HCT116 (cell line): ENCODE results near the gene PPFIA2. TPM values are rescaled to one million over a fixed set of nuclear protein-coding genes. Genes with fewer than 3 reads are reported as not detected.

Experiments used
- ATAC-seq: fragments of 200-7000 bp; cut with Tn5 transposase; 2 replicates; pipeline ENCODE4 v1.9.1; 2020; ENCODE audit warnings: mild to moderate bottlenecking, moderate library complexity
- BruUV-seq: library from RNA; stranded (reverse); fragments of 400-500 nt; replicated peaks from 2 replicates; lab custom pipeline; 2021; lab: Mats Ljungman, UMichigan
- CTCF ChIA-PET: fragments of 300-600 bp; sonication (Branson Sonifier 250); formaldehyde crosslinking; loops from one replicate; lab custom pipeline; 2021; ENCODE audit warnings: antibody characterized with exemption; lab: Charles Lee
- POLR2A ChIA-PET: fragments of 300-600, 350-600 bp; sonication (Branson Sonifier 250); formaldehyde crosslinking; loops from one replicate; lab custom pipeline; 2021; ENCODE audit warnings: antibody characterized with exemption; lab: Charles Lee
- RAD21 ChIA-PET, 2 experiments: fragments of 300-600 bp; sonication (Branson Sonifier 250); formaldehyde crosslinking; loops; one replicate each; lab custom pipeline; 2023; ENCODE audit warnings: low total read pairs in 2 of 2; ENCODE audit not compliant: uncharacterized antibody in 2 of 2, unreplicated experiment in 2 of 2, low non-redundant PET in 1 of 2; lab: Charles Lee
- DNase-seq: peaks from one replicate; pipeline ENCODE4 v3.0.0-alpha.2; 2010; ENCODE audit warnings: low read depth, low spot score
- H2AFZ ChIP-seq: fragments of 200-600 bp; shearing (Covaris generic), sonication (generic); 2 replicates; pipeline ENCODE4 v1.6.1; 2017; ENCODE audit warnings: low read depth, mixed run types, mixed read lengths, antibody characterized with exemption, low read length; ENCODE audit not compliant: poor library complexity, severe bottlenecking
- H3K27ac ChIP-seq: 2 replicates; pipeline ENCODE4 v1.5.1; 2012; ENCODE audit warnings: low read depth, low read length
- H3K27me3 ChIP-seq: fragments of 200-600 bp; sonication (generic); 2 replicates; pipeline ENCODE4 v1.6.1; 2016; ENCODE audit warnings: mixed run types, low read length, mixed read lengths; ENCODE audit not compliant: insufficient read depth
- H3K36me3 ChIP-seq, 2 experiments: fragments of 200-500 bp in 1 of 2; fragments of 200-600 bp in 1 of 2; sonication (Bioruptor generic) in 1 of 2; sonication (generic) in 1 of 2; 2 replicates each; pipeline versions ENCODE4 v1.5.1 to v1.6.1; 2014 to 2016; ENCODE audit warnings: low read length in 2 of 2, inconsistent platforms in 1 of 2, mixed read lengths in 1 of 2, mixed run types in 1 of 2; ENCODE audit not compliant: insufficient read depth in 2 of 2, control insufficient read depth in 1 of 2
- H3K4me1 ChIP-seq, 2 experiments: fragments of 200-600 bp in 1 of 2; sonication (generic) in 1 of 2; 2 replicates each; pipeline versions ENCODE4 v1.5.1 to v1.6.1; 2012 to 2017; ENCODE audit warnings: low read length in 2 of 2, inconsistent platforms in 1 of 2, mild to moderate bottlenecking in 1 of 2, mixed read lengths in 1 of 2, mixed run types in 1 of 2, moderate library complexity in 1 of 2; ENCODE audit not compliant: insufficient read depth in 2 of 2, control insufficient read depth in 1 of 2
- H3K4me2 ChIP-seq: fragments of 200-600 bp; sonication (generic); 2 replicates; pipeline ENCODE4 v1.6.1; 2017; ENCODE audit warnings: mixed run types, low read length, mixed read lengths
- H3K4me3 ChIP-seq, 2 experiments: fragments of 200-600 bp in 1 of 2; sonication (generic) in 1 of 2; replicated peaks in 1 of 2; 2 replicates each; pipeline ENCODE4 v1.5.1; 2011 to 2016; ENCODE audit warnings: low read length in 2 of 2, control low read depth in 1 of 2, low read depth in 1 of 2, mild to moderate bottlenecking in 1 of 2, mixed read lengths in 1 of 2, mixed run types in 1 of 2
- H3K79me2 ChIP-seq: fragments of 200-600 bp; sonication (generic); 2 replicates; pipeline ENCODE4 v1.6.1; 2017; ENCODE audit warnings: mild to moderate bottlenecking, mixed run types, low read length, moderate library complexity, mixed read lengths; ENCODE audit not compliant: insufficient read depth
- H3K9ac ChIP-seq: fragments of 200-600 bp; sonication (generic); 2 replicates; pipeline ENCODE4 v1.6.1; 2016; ENCODE audit warnings: low read length, mixed read lengths
- H3K9me2 ChIP-seq: fragments of 200-600 bp; sonication (generic), shearing (Covaris generic); 2 replicates; pipeline ENCODE4 v1.6.1; 2017; ENCODE audit warnings: mixed run types, mild to moderate bottlenecking, moderate library complexity; ENCODE audit not compliant: insufficient read depth
- H3K9me3 ChIP-seq, 2 experiments: fragments of 200-500 bp in 1 of 2; fragments of 200-600 bp in 1 of 2; sonication (Bioruptor generic) in 1 of 2; sonication (generic) in 1 of 2; 2 replicates each; pipeline ENCODE4 v1.6.1; 2014 to 2017; ENCODE audit warnings: low read length in 2 of 2, mixed read lengths in 2 of 2, inconsistent platforms in 1 of 2, low read depth in 1 of 2, mild to moderate bottlenecking in 1 of 2, mixed run types in 1 of 2, moderate library complexity in 1 of 2; ENCODE audit not compliant: control insufficient read depth in 1 of 2, insufficient read depth in 1 of 2
- H4K20me1 ChIP-seq: fragments of 200-600 bp; sonication (generic), shearing (Covaris generic); 2 replicates; pipeline ENCODE4 v1.6.1; 2017; ENCODE audit warnings: mixed run types, mild to moderate bottlenecking, moderate library complexity; ENCODE audit not compliant: insufficient read depth
- ATF3 ChIP-seq: IDR thresholded peaks from 2 replicates; pipeline ENCODE4 v1.6.1; 2012
- CTCF ChIP-seq, 3 experiments: fragments of 200-600 bp in 1 of 3; sonication (generic) in 1 of 3; IDR thresholded peaks in 2 of 3; conservative IDR thresholded peaks in 1 of 3; 2 replicates each; pipeline ENCODE4 v1.5.1; 2012 to 2017; ENCODE audit warnings: low read depth in 2 of 3, low read length in 2 of 3, antibody characterized with exemption in 1 of 3, borderline replicate concordance in 1 of 3, control low read depth in 1 of 3, mild to moderate bottlenecking in 1 of 3, mixed read lengths in 1 of 3, mixed run types in 1 of 3, moderate library complexity in 1 of 3; ENCODE audit not compliant: insufficient read depth in 1 of 3
- EZH2phosphoT487 ChIP-seq: fragments of 200-600 bp; IDR thresholded peaks from 2 replicates; pipeline ENCODE4 v1.6.1; 2018; ENCODE audit warnings: antibody characterized with exemption, borderline replicate concordance
- FOSL1 ChIP-seq: IDR thresholded peaks from 2 replicates; pipeline ENCODE4 v1.6.1; 2012; ENCODE audit warnings: low read depth
- RAD21 ChIP-seq: IDR thresholded peaks from 2 replicates; pipeline ENCODE4 v1.6.1; 2012; ENCODE audit warnings: low read depth, mild to moderate bottlenecking
- SIN3A ChIP-seq: IDR thresholded peaks from 2 replicates; pipeline ENCODE4 v1.6.1; 2012; ENCODE audit warnings: low read depth
- ZNF274 ChIP-seq: fragments of 200-500 bp; sonication (Bioruptor generic); IDR thresholded peaks from 2 replicates; pipeline ENCODE4 v1.6.1; 2014; ENCODE audit warnings: mild to moderate bottlenecking, low read depth, low read length, inconsistent platforms
- intact Hi-C: fragments of 100-400 bp; cut with micrococcal nuclease; formaldehyde crosslinking; loops from 2 replicates; pipeline ENCODE4 v1.10.0; 2022
- total RNA-seq: library from RNA; stranded (reverse); gene quantifications from one replicate; pipeline ENCODE4 v1.2.1, GENCODE V29; 2021; ENCODE audit not compliant: unreplicated experiment

PPFIA2 gene
- total RNA-seq, 1 experiment from 2014 or later: not detected

GRCh38 chr12:81330480-81330879 is 428.7 kb downstream of the PPFIA2 start:
- no TSS peak for BruUV-seq
- ChIA-PET CTCF (no interaction called here), RAD21 (no interaction called here), POLR2A (no interaction called here)
- no peak for ATAC-seq
- no peaks in the 10 kb centered on the region for H3K9me3 ChIP-seq
- H3K9me2 ChIP-seq: no peaks in the 10 kb centered on the region
- no peaks in the 10 kb centered on the region for H3K79me2 ChIP-seq
- H3K9ac ChIP-seq: no peak overlapping the region
- intact Hi-C loops: loop anchor here (2.0 kb wide), 1 partner anchor 296 kb away; no protein-coding TSS in a partner anchor
- H4K20me1 ChIP-seq: no peaks in the 10 kb centered on the region
- H3K36me3 ChIP-seq: no peaks in the 10 kb centered on the region
- no peak overlapping the region for H3K4me2 ChIP-seq
- no peak for TF ChIP-seq ATF3
- peak; percentile 13 to 35 (median 21); a peak in 2 of 6 replicates for TF ChIP-seq CTCF (IDR thresholded peaks at IDR 0.05 in 2 of 3, conservative IDR thresholded peaks at IDR 0.05 in 1 of 3; ENCODE audit: borderline replicate concordance in 1 of 3, insufficient read depth in 1 of 3, low read depth in 2 of 3, low read length in 2 of 3)
- no peak for TF ChIP-seq SIN3A
- H3K27ac ChIP-seq: no peak overlapping the region
- H2AFZ ChIP-seq: no peak overlapping the region
- H3K27me3 ChIP-seq: no peaks in the 10 kb centered on the region
- no peaks in the 10 kb centered on the region for H3K4me1 ChIP-seq
- no peak for DNase-seq
- H3K4me3 ChIP-seq: no peak overlapping the region

- H3K36me3 ChIP-seq: no peaks in the 10 kb centered on the region
- no peaks in the 10 kb centered on the region for H3K79me2 ChIP-seq
- no peaks in the 10 kb centered on the region for H3K9me3 ChIP-seq
- no peaks in the 10 kb centered on the region for H3K4me1 ChIP-seq
- H3K9ac ChIP-seq: no peak overlapping the region
- H2AFZ ChIP-seq: no peak overlapping the region
- peak; percentile 47 for ATAC-seq
- no peaks in the 10 kb centered on the region for H4K20me1 ChIP-seq
- intact Hi-C loops: no loop called here
- no peaks in the 10 kb centered on the region for H3K9me2 ChIP-seq
- H3K27ac ChIP-seq: no peak overlapping the region
- POLR2A ChIA-PET: no interaction called here
- no peak for DNase-seq
- TF ChIP-seq RAD21 (no peak), EZH2phosphoT487 (no peak), ZNF274 (no peak), SIN3A (no peak), CTCF (IDR thresholded peaks at IDR 0.05 in 2 of 3, conservative IDR thresholded peaks at IDR 0.05 in 1 of 3; ENCODE audit: borderline replicate concordance in 1 of 3, insufficient read depth in 1 of 3, low read depth in 2 of 3, low read length in 2 of 3) (peak in 2 of 3 experiments; percentile 58 to 67; a peak in 4 of 6 replicates), FOSL1 (no peak)
- no peaks in the 10 kb centered on the region for H3K27me3 ChIP-seq
- CTCF ChIA-PET: interaction anchor here (1.3 kb wide), 1 partner anchor 10 kb away, joined by 4 read pairs; no protein-coding TSS in a partner anchor
- RAD21 ChIA-PET: no interaction called here
- BruUV-seq: no TSS peak
- H3K4me2 ChIP-seq: no peak overlapping the region
- no peak overlapping the region for H3K4me3 ChIP-seq
These were observed 430.1 kb downstream of the PPFIA2 start for GRCh38 chr12:81329085-81329484.
